IPS DF 19.7 (cell line): ENCODE results near the gene DTHD1.

Experiments
- DNase-seq: peaks from one replicate; pipeline ENCODE4 v3.0.0-alpha.2; 2013; ENCODE audit warnings: low read depth, low spot score

The DTHD1 gene

DNA sequence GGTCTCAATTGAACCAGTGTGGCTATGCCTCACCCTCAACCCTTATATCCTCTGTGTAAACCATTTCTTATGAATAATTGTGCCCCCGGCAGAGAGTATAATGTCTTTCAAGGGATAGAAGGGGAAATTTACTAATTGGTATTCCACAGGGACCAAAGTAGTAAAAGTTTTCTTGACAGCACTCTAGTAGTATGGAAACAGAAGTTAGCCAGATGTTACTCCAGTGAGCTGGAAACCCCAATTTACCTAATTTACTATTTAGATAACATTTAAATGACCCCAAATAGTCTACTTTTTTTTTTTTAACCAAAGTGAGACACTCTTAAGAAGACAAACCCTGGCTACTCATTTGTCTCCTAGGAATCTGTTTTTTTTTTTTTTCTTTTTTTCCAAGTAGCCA is 32.3 kb downstream of the DTHD1 start:
- no peak for DNase-seq

DNA sequence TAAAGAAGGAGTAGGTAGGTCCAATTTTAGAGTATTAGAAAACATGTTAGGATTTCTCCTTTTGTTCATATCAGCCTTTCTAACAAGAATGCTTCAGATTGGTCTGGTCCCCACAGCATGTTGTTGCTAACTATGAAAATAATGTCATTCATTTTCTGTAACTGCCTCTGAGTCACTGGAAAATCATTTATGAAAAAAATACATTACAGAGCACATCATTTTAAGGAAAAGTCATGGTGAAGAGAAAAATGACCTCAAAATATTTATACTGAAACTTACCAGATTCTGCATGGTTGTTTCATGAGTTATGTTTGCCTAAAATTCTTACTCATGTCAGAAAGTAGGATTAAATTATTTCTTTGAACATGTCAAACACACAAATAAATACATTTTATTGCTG is 35.2 kb downstream of the DTHD1 start:
- no peak for DNase-seq

DNA sequence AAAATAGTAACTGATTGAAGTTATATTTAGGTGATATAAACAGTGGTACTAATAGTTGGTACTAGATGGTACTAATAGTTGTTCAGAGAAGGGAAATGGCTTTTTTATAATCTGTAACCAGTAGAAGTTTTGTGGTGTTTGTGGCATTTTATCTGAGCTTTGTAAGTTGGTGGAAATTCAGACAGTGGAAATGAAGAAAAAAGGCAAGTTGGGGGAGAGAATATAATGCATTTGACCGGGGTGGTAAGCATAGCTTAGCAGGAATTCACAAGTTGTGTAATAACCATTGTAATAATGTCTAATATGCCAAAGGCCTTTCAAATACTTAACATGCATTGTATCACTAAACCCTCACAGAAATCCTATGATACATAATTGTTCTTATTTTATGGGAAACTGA is 36.3 kb downstream of the DTHD1 start:
- DNase-seq, result no peak

GRCh38 chr4:36320117-36320896 is 38.9 kb downstream of the DTHD1 start:
- no peak for DNase-seq

DNA sequence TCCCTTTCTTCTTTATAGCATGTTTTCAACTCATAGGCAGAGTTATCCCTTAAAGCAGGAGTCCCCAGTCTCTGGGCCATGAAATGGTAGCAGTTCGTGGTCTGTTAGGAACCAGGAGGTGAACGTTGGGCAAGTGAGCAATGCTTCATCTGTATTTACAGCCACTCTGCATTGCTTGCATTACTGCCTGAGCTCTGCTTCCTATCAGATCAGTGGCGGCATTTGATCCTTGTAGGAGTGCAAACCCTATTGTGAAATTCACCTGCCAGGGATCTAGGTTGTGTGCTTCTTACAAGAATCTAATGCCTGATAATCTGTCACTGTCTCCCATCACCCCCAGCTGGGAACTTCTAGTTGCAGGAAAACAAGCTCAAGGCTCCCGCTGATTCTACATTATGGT is 39.8 kb downstream of the DTHD1 start:
- no peak for DNase-seq

GRCh38 chr4:36322921-36323354 is 41.5 kb downstream of the DTHD1 start:
- no peak for DNase-seq

DNA sequence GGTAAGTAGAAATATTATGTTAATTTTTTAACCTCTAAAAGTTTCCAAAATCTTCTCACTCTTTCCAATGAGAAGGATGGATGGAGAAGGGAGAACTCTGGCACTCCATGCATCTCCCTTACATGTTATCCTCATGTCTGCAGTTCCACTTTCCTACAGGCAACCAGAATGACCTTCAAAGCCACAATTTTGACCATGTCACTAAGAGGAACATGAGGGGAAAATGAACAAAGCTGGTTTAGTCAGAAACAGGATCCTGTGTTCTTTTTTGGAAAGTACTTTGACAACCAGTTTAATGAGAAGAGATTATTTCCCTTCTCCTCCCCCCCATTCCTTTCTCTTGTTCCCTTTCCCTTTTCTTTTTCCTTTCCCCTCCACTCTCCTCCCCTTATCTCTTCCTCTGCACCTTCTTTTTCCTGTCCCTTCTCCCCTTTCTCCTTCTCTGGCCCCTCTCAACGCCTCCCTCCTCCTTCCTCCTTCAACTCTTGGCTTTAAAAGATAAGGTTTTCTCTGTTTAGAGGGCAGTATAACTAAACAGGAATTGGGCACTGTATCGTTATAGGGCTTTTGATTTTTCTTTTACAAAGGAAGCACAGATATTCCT is 42.5 kb downstream of the DTHD1 start:
- no peak for DNase-seq

GRCh38 chr4:36324808-36325207 is 43.4 kb downstream of the DTHD1 start:
- no peak for DNase-seq

DNA sequence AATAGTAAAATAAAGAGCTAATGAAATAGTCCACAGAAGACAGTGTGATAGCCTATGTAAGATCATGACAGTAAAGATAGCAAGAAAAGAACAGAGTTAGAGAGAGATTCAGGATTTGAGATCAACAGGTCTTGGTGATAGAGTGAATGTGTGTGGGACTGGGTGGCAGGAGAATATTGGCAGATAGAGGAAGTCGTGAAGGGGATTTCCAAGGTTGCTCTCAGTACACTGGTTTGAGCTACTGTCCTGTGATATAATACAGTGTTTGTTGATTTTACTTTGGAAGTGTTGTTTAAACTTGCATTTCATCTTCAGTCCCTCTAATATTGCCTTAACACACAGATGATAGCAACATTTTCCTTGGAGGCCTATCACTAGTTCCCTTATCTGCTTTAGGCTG is 44.1 kb downstream of the DTHD1 start:
- no peak for DNase-seq

GRCh38 chr4:36325926-36326325 is 44.5 kb downstream of the DTHD1 start:
- no peak for DNase-seq

GRCh38 chr4:36326476-36327029 is 45.1 kb downstream of the DTHD1 start:
- no peak for DNase-seq

GRCh38 chr4:36327400-36327799 is 46.0 kb downstream of the DTHD1 start:
- DNase-seq, result no peak

- no peak for DNase-seq
These were observed 46.7 kb downstream of the DTHD1 start for GRCh38 chr4:36328130-36328529.

- no peak for DNase-seq
These were observed 47.8 kb downstream of the DTHD1 start for GRCh38 chr4:36329228-36329627.

DNA sequence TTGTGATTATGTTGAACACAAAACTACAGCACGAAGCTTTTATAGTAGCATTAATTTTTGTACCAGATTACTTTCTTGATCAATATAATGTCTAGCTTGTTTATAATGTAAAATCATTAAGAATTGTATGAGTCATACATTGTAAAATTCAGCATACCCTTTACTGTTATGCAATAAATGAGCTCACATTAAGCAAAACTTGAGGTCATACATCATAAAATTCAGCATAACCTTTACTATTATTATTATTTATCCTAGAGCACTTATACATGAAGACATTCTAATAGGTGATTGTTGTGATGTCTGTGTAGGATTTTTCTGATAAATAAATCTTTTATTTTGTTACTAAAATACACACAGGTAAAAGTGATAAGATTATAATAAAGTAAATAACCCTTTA is 49.4 kb downstream of the DTHD1 start:
- DNase-seq, result no peak

DNA sequence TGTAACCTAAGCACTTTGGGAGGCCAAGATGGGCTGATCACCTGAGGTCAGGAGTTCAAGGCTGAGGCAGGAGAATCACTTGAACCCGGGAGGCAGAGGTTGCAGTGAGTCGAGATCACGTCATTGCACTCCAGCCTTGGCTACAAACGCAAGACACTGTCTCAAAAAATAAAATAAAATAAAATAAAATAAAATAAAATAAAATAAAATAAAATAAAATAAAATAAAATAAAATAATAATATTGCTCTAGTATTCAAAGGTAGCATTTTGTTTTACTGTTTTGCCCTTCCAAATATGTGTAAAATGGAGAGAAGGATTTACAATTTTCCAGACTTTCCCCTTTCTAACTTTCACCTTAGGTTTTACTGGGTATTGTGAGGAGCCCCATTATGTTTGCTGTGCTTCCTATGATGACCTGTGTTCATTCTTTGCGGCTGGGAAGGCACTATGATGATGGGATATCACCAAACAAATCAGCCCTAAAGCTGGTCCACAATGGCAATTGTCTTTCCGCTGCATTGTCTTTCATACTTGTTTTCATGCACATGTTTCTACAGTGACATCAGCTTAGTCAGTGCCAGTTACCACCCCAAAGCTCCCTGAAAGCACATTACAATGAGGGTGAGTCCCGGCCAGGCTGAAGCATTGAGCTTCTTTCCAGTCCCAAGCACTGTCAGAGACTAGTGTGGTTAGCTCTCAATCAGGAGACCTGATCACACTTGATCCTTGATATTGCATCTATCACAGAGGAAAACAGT is 50.8 kb downstream of the DTHD1 start:
- no peak for DNase-seq

GRCh38 chr4:36332782-36333131 is 51.3 kb downstream of the DTHD1 start:
- DNase-seq, result no peak

DNA sequence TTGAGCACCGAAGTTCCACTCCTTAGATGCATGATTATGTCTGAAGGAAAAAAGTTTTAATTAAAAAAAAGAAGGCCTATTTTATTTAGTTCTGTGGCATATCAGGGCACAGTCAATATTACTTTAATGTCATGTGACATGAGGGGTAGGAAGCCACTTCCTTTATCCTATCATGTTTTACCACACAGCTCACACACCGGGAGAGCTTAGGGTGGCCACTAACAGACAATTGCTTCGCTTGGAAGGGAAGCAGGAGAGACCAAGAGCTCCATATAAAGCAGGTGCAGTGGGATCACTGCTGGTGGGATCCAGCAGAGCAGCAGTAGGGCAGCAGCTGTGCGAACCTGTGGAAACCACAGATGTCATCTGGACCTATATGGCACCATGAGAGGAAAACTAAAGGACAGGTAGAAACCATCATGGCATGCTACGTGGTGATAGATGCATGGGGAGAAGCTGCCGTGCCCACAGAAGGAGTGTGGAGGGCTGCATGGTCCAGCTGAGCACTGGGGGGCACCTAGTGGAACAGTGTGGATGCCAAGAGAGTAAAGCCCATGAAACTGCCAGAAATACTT is 52.0 kb downstream of the DTHD1 start:
- no peak for DNase-seq

- no peak for DNase-seq
These were observed 56.3 kb downstream of the DTHD1 start for GRCh38 chr4:36337665-36338185.

DNA sequence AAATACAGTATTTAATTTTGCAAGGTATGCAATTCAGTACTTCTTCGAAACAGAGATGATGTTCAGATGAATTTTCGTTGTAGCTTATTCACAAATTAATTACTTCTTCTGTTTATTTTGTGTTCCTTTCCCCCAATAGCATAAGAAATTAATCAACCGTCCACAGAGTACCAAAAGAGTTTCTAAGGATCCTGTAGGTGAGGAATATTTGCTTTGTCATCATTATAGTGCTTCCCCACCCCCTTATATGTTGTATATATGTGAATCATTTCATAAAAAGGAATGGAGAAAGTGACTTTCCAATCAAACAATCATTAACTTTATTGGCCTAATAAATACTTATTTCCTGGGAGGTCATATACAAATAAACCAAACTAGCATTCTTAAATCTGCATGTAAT is 57.6 kb downstream of the DTHD1 start:
- no peak for DNase-seq

GRCh38 chr4:36341936-36342335 is 60.5 kb downstream of the DTHD1 start:
- no peak for DNase-seq
